Activated T-helper 2 cell treated with anti-CD3 and anti-CD28 coated beads, Interferon-gamma antibody, Interleukin-2, Interleukin-4, amounts not matched to agents 10 μg/mL and 5 μg/mL and 100 μg/mL, durations not matched to agents 14 hours and 24 hours and 36 hours (primary cell): ENCODE measurements around the gene SGSM2. TPM values are rescaled to one million over a fixed set of nuclear protein-coding genes. Genes with fewer than 3 reads are reported as not detected.

Experiments used
- DNase-seq: peaks from one replicate; pipeline ENCODE4 v3.0.0; 2021; ENCODE audit warnings: low spot score
- H3K27ac Mint-ChIP-seq: one replicate; pipeline ENCODE4 v1.8.0; 2021; ENCODE audit warnings: mixed read lengths
- H3K27me3 Mint-ChIP-seq: one replicate; pipeline ENCODE4 v1.8.0; 2021; ENCODE audit warnings: low read depth, mixed read lengths
- H3K36me3 Mint-ChIP-seq: one replicate; pipeline ENCODE4 v1.8.0; 2021; ENCODE audit warnings: low read depth, mixed read lengths
- H3K4me1 Mint-ChIP-seq: one replicate; pipeline ENCODE4 v1.8.0; 2021; ENCODE audit warnings: low read depth, mixed read lengths
- H3K4me3 Mint-ChIP-seq: one replicate; pipeline ENCODE4 v1.8.0; 2021; ENCODE audit warnings: low read depth, mild to moderate bottlenecking, moderate library complexity, mixed read lengths
- H3K9me3 Mint-ChIP-seq: one replicate; pipeline ENCODE4 v1.8.0; 2021; ENCODE audit warnings: mixed read lengths
- intact Hi-C: fragments of 100-400 bp; cut with micrococcal nuclease; formaldehyde crosslinking; loops from one replicate; pipeline ENCODE4 v1.15.1; 2023
- total RNA-seq: library from RNA; stranded (reverse); gene quantifications from 2 replicates; pipeline ENCODE4 v1.2.3, GENCODE V29; 2022

The SGSM2 gene
- total RNA-seq, 1 donor from 2014 or later: 55.4 TPM

GRCh38 chr17:2403044-2403443 lies 65.7 kb downstream of the SGSM2 start:
- H3K27me3 Mint-ChIP-seq: no peaks in the 10 kb centered on the region
- H3K4me1 Mint-ChIP-seq: peaks cover 40% of the 10 kb centered on the region
- H3K36me3 Mint-ChIP-seq: peaks cover 14% of the 10 kb centered on the region
- DNase-seq: no peak
- H3K9me3 Mint-ChIP-seq: no peaks in the 10 kb centered on the region
- intact Hi-C loops: loop anchor here (2.0 to 5.0 kb wide), 4 partner anchors 14 to 531 kb away; partner anchors contain the start of gene PAFAH1B1
- peak overlapping the region; percentile 76 for H3K4me3 Mint-ChIP-seq
- peak overlapping the region; percentile 65 for H3K27ac Mint-ChIP-seq

- intact Hi-C loops: no loop called here
- Mint-ChIP-seq H3K9me3 (no peaks in the 10 kb centered on the region), H3K4me1 (peaks cover 31% of the 10 kb centered on the region), H3K27ac (peak overlapping the region; percentile 26), H3K36me3 (peaks cover 14% of the 10 kb centered on the region), H3K27me3 (no peaks in the 10 kb centered on the region), H3K4me3 (no peak overlapping the region)
- DNase-seq: no peak
These were observed 68.1 kb downstream of the SGSM2 start for GRCh38 chr17:2405247-2405926.

GRCh38 chr17:2406271-2406902 lies 69.1 kb downstream of the SGSM2 start:
- H3K36me3 Mint-ChIP-seq: peaks cover 14% of the 10 kb centered on the region
- H3K4me1 Mint-ChIP-seq: peaks cover 31% of the 10 kb centered on the region
- peak overlapping the region; percentile 38 for H3K27ac Mint-ChIP-seq
- no peaks in the 10 kb centered on the region for H3K27me3 Mint-ChIP-seq
- no peak overlapping the region for H3K4me3 Mint-ChIP-seq
- intact Hi-C loops: no loop called here
- no peak for DNase-seq
- no peaks in the 10 kb centered on the region for H3K9me3 Mint-ChIP-seq

GRCh38 chr17:2406903-2407790 lies 69.8 kb downstream of the SGSM2 start:
- H3K4me3 Mint-ChIP-seq: no peak overlapping the region

GRCh38 chr17:2410951-2411350 lies 73.7 kb downstream of the SGSM2 start:
- H3K27me3 Mint-ChIP-seq: no peaks in the 10 kb centered on the region
- no peak overlapping the region for H3K27ac Mint-ChIP-seq
- DNase-seq: no peak
- H3K9me3 Mint-ChIP-seq: no peaks in the 10 kb centered on the region
- H3K36me3 Mint-ChIP-seq: peaks cover 14% of the 10 kb centered on the region
- peaks cover 12% of the 10 kb centered on the region for H3K4me1 Mint-ChIP-seq
- H3K4me3 Mint-ChIP-seq: no peak overlapping the region
- intact Hi-C loops: no loop called here

More at GRCh38 chr17:2406903-2407790, 69.8 kb downstream of the SGSM2 start:
- H3K36me3 Mint-ChIP-seq: peaks cover 14% of the 10 kb centered on the region
- no peaks in the 10 kb centered on the region for H3K9me3 Mint-ChIP-seq
- intact Hi-C loops: no loop called here
- no peak for DNase-seq
- peak overlapping the region; percentile 78 for H3K27ac Mint-ChIP-seq
- peaks cover 31% of the 10 kb centered on the region for H3K4me1 Mint-ChIP-seq
- no peaks in the 10 kb centered on the region for H3K27me3 Mint-ChIP-seq

GRCh38 chr17:2412561-2413021 lies 75.3 kb downstream of the SGSM2 start:
- H3K4me3 Mint-ChIP-seq: no peak overlapping the region
- intact Hi-C loops: no loop called here
- H3K9me3 Mint-ChIP-seq: no peaks in the 10 kb centered on the region

GRCh38 chr17:2414446-2415064 lies 77.3 kb downstream of the SGSM2 start:
- intact Hi-C loops: no loop called here
- no peaks in the 10 kb centered on the region for H3K9me3 Mint-ChIP-seq

More at GRCh38 chr17:2412561-2413021, 75.3 kb downstream of the SGSM2 start:
- no peak overlapping the region for H3K27ac Mint-ChIP-seq
- no peaks in the 10 kb centered on the region for H3K27me3 Mint-ChIP-seq
- no peak for DNase-seq
- H3K36me3 Mint-ChIP-seq: peaks cover 13% of the 10 kb centered on the region
- no peaks in the 10 kb centered on the region for H3K4me1 Mint-ChIP-seq

GRCh38 chr17:2415081-2415480 lies 77.8 kb downstream of the SGSM2 start:
- no peak overlapping the region for H3K27ac Mint-ChIP-seq
- H3K4me3 Mint-ChIP-seq: no peak overlapping the region
- no peak for DNase-seq
- H3K27me3 Mint-ChIP-seq: no peaks in the 10 kb centered on the region
- H3K9me3 Mint-ChIP-seq: no peaks in the 10 kb centered on the region
- no peaks in the 10 kb centered on the region for H3K4me1 Mint-ChIP-seq
- peaks cover 22% of the 10 kb centered on the region for H3K36me3 Mint-ChIP-seq
- intact Hi-C loops: no loop called here

More at GRCh38 chr17:2414446-2415064, 77.3 kb downstream of the SGSM2 start:
- H3K4me3 Mint-ChIP-seq: no peak overlapping the region
- no peaks in the 10 kb centered on the region for H3K4me1 Mint-ChIP-seq
- peaks cover 22% of the 10 kb centered on the region for H3K36me3 Mint-ChIP-seq
- no peak for DNase-seq
- H3K27ac Mint-ChIP-seq: no peak overlapping the region
- H3K27me3 Mint-ChIP-seq: no peaks in the 10 kb centered on the region

- intact Hi-C loops: loop anchor here (1.0 to 2.0 kb wide), 2 partner anchors 13 to 34 kb away; no protein-coding TSS in a partner anchor
- peak; percentile 74 for DNase-seq
- Mint-ChIP-seq H3K36me3 (peaks cover 28% of the 10 kb centered on the region), H3K27me3 (no peaks in the 10 kb centered on the region), H3K27ac (no peak overlapping the region), H3K4me1 (no peaks in the 10 kb centered on the region), H3K9me3 (no peaks in the 10 kb centered on the region), H3K4me3 (no peak overlapping the region)
These were observed 78.9 kb downstream of the SGSM2 start for GRCh38 chr17:2416010-2416734.

GRCh38 chr17:2418572-2418971 lies 81.3 kb downstream of the SGSM2 start:
- no peak for DNase-seq
- no peaks in the 10 kb centered on the region for H3K9me3 Mint-ChIP-seq
- no peaks in the 10 kb centered on the region for H3K27me3 Mint-ChIP-seq
- H3K36me3 Mint-ChIP-seq: peaks cover 28% of the 10 kb centered on the region
- no peak overlapping the region for H3K4me3 Mint-ChIP-seq
- intact Hi-C loops: no loop called here
- no peaks in the 10 kb centered on the region for H3K4me1 Mint-ChIP-seq
- H3K27ac Mint-ChIP-seq: no peak overlapping the region

- intact Hi-C loops: no loop called here
- no peak for DNase-seq
- H3K27ac Mint-ChIP-seq: no peak overlapping the region
- H3K9me3 Mint-ChIP-seq: no peaks in the 10 kb centered on the region
- peaks cover 23% of the 10 kb centered on the region for H3K36me3 Mint-ChIP-seq
- H3K4me3 Mint-ChIP-seq: no peak overlapping the region
- H3K4me1 Mint-ChIP-seq: no peaks in the 10 kb centered on the region
- no peaks in the 10 kb centered on the region for H3K27me3 Mint-ChIP-seq
These were observed 82.2 kb downstream of the SGSM2 start for GRCh38 chr17:2419486-2419885.

- intact Hi-C loops: no loop called here
- no peak for DNase-seq
- Mint-ChIP-seq H3K9me3 (no peaks in the 10 kb centered on the region), H3K27ac (no peak overlapping the region), H3K36me3 (peaks cover 22% of the 10 kb centered on the region), H3K4me3 (no peak overlapping the region), H3K27me3 (no peaks in the 10 kb centered on the region), H3K4me1 (no peaks in the 10 kb centered on the region)
These were observed 82.9 kb downstream of the SGSM2 start for GRCh38 chr17:2420176-2420575.
